ENCODE measurements around the gene NALF2.

Gene NALF2

DNA sequence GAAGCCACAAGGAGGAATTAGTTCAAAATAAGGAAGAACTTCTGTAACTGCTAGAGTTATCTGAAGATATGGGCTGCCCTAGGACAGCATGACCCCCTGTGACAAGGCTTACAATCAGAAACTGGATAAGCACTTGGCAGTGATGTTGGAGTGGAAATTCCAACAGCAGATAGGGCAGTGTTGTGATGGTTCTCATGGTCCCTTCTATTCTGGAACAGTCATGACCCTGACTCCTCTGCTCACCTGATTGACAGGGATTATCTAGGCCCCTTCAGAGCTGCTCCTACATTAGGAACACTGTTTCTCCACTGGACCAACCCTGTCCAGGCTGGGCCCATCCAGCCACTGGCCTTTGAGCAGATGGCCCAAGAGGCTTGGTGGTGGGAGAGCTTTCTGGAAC is 17.9 kb downstream of the NALF2 start:
- H3K36me3 ChIP-seq (ENCODE audit: control insufficient read depth in 2 of 2, insufficient read depth in 1 of 2, low read length in 2 of 2): no peaks in the 10 kb centered on the region
- ChIA-PET POLR2A (no interaction called here), CTCF (interaction anchor here (0.6 kb wide), 1 partner anchor 281 kb away, joined by 3 read pairs; no protein-coding TSS in a partner anchor)
- H3K4me3 ChIP-seq (ENCODE audit: low read depth, low read length): no peak overlapping the region
- TF ChIP-seq SCRT1 (tag by site-specific recombination; IDR thresholded peaks at IDR 0.05; ENCODE audit: borderline replicate concordance) (no peak), ZNF174 (tag by site-specific recombination; IDR thresholded peaks at IDR 0.05) (no peak), ZNF785 (tag by site-specific recombination; IDR thresholded peaks at IDR 0.05) (no peak), ZNF366 (tag by site-specific recombination; conservative IDR thresholded peaks at IDR 0.05) (no peak), OVOL3 (tag by site-specific recombination; IDR thresholded peaks at IDR 0.05) (no peak)
- TF ChIP-seq, protein P1, sequence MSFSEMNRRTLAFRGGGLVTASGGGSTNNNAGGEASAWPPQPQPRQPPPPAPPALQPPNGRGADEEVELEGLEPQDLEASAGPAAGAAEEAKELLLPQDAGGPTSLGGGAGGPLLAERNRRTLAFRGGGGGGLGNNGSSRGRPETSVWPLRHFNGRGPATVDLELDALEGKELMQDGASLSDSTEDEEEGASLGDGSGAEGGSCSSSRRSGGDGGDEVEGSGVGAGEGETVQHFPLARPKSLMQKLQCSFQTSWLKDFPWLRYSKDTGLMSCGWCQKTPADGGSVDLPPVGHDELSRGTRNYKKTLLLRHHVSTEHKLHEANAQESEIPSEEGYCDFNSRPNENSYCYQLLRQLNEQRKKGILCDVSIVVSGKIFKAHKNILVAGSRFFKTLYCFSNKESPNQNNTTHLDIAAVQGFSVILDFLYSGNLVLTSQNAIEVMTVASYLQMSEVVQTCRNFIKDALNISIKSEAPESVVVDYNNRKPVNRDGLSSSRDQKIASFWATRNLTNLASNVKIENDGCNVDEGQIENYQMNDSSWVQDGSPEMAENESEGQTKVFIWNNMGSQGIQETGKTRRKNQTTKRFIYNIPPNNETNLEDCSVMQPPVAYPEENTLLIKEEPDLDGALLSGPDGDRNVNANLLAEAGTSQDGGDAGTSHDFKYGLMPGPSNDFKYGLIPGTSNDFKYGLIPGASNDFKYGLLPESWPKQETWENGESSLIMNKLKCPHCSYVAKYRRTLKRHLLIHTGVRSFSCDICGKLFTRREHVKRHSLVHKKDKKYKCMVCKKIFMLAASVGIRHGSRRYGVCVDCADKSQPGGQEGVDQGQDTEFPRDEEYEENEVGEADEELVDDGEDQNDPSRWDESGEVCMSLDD (tag by site-specific recombination; IDR thresholded peaks at IDR 0.05): no peak
- TF ChIP-seq, protein P2, sequence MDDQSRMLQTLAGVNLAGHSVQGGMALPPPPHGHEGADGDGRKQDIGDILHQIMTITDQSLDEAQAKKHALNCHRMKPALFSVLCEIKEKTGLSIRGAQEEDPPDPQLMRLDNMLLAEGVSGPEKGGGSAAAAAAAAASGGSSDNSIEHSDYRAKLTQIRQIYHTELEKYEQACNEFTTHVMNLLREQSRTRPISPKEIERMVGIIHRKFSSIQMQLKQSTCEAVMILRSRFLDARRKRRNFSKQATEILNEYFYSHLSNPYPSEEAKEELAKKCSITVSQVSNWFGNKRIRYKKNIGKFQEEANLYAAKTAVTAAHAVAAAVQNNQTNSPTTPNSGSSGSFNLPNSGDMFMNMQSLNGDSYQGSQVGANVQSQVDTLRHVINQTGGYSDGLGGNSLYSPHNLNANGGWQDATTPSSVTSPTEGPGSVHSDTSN (CRISPR knock-in tag; IDR thresholded peaks at IDR 0.05): no peak
- TF ChIP-seq, protein P3, sequence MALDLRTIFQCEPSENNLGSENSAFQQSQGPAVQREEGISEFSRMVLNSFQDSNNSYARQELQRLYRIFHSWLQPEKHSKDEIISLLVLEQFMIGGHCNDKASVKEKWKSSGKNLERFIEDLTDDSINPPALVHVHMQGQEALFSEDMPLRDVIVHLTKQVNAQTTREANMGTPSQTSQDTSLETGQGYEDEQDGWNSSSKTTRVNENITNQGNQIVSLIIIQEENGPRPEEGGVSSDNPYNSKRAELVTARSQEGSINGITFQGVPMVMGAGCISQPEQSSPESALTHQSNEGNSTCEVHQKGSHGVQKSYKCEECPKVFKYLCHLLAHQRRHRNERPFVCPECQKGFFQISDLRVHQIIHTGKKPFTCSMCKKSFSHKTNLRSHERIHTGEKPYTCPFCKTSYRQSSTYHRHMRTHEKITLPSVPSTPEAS (tag by site-specific recombination; IDR thresholded peaks at IDR 0.05): no peak
- TF ChIP-seq, protein P4, sequence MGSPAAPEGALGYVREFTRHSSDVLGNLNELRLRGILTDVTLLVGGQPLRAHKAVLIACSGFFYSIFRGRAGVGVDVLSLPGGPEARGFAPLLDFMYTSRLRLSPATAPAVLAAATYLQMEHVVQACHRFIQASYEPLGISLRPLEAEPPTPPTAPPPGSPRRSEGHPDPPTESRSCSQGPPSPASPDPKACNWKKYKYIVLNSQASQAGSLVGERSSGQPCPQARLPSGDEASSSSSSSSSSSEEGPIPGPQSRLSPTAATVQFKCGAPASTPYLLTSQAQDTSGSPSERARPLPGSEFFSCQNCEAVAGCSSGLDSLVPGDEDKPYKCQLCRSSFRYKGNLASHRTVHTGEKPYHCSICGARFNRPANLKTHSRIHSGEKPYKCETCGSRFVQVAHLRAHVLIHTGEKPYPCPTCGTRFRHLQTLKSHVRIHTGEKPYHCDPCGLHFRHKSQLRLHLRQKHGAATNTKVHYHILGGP (tag by site-specific recombination; IDR thresholded peaks at IDR 0.05): no peak
- no peaks in the 10 kb centered on the region for H3K4me1 ChIP-seq (ENCODE audit: control insufficient read depth, insufficient read depth, low read length)
- no peak overlapping the region for H3K27ac ChIP-seq (ENCODE audit: extremely low read depth, low read depth, low read length)
- H3K9me3 ChIP-seq (ENCODE audit: control insufficient read depth, insufficient read depth, low read depth, low read length): no peaks in the 10 kb centered on the region

DNA sequence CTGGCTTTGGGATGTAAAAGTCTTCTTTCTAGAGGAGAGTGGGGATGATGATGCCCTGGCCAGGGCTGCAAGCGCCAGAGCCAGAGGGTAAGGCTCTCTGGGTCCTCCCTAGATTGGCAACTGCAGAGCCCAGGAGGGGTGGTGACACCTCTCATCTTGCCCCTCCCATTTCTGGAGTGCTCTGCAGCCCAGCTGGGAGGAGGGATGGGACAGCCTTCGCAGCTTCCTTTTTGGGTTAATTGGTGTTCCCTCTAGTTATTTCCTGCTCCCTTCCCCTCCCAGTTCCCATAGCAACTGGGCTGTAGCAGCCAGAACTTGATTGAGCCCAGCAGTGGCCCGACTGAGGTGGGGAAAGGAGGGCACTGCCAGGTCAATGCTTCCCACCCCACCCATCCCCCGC is 19.2 kb downstream of the NALF2 start:
- TF ChIP-seq, protein P5, sequence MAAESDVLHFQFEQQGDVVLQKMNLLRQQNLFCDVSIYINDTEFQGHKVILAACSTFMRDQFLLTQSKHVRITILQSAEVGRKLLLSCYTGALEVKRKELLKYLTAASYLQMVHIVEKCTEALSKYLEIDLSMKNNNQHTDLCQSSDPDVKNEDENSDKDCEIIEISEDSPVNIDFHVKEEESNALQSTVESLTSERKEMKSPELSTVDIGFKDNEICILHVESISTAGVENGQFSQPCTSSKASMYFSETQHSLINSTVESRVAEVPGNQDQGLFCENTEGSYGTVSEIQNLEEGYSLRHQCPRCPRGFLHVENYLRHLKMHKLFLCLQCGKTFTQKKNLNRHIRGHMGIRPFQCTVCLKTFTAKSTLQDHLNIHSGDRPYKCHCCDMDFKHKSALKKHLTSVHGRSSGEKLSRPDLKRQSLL (tag by site-specific recombination; IDR thresholded peaks at IDR 0.05): no peak
- TF ChIP-seq GLI4 (tag by site-specific recombination; IDR thresholded peaks at IDR 0.05): no peak
- TF ChIP-seq ZNF146 (tag by site-specific recombination; IDR thresholded peaks at IDR 0.05): no peak
- no peak for TF ChIP-seq ZNF707 (tag by site-specific recombination; IDR thresholded peaks at IDR 0.05)
- no peak for TF ChIP-seq REPIN1 (tag by site-specific recombination; IDR thresholded peaks at IDR 0.05; ENCODE audit: low read depth)
- TF ChIP-seq, protein P6, sequence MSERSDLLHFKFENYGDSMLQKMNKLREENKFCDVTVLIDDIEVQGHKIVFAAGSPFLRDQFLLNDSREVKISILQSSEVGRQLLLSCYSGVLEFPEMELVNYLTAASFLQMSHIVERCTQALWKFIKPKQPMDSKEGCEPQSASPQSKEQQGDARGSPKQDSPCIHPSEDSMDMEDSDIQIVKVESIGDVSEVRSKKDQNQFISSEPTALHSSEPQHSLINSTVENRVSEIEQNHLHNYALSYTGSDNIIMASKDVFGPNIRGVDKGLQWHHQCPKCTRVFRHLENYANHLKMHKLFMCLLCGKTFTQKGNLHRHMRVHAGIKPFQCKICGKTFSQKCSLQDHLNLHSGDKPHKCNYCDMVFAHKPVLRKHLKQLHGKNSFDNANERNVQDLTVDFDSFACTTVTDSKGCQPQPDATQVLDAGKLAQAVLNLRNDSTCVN (tag by site-specific recombination; optimal IDR thresholded peaks at IDR 0.05): no peak
- TF ChIP-seq GLIS2 (tag by site-specific recombination; IDR thresholded peaks at IDR 0.05): no peak
- no peak for TF ChIP-seq KLF9 (tag by site-specific recombination; IDR thresholded peaks at IDR 0.05; ENCODE audit: low read depth)
- no peak for TF ChIP-seq ZNF654 (tag by site-specific recombination; IDR thresholded peaks at IDR 0.05; ENCODE audit: low read depth)
- ChIA-PET CTCF (no interaction called here), POLR2A (no interaction called here)
- Histone ChIP-seq H3K4me3 (ENCODE audit: low read depth, low read length) (no peak overlapping the region), H3K36me3 (ENCODE audit: control insufficient read depth in 2 of 2, insufficient read depth in 1 of 2, low read length in 2 of 2) (no peaks in the 10 kb centered on the region), H3K27ac (ENCODE audit: extremely low read depth, low read depth, low read length) (no peak overlapping the region), H3K4me1 (ENCODE audit: control insufficient read depth, insufficient read depth, low read length) (no peaks in the 10 kb centered on the region), H3K9me3 (ENCODE audit: control insufficient read depth, insufficient read depth, low read depth, low read length) (no peaks in the 10 kb centered on the region)
